H1 (cell line): ENCODE measurements around the gene GAMT. TPM values are rescaled to one million over a fixed set of nuclear protein-coding genes. Genes with fewer than 3 reads are reported as not detected.

Source experiments
- CTBP2 ChIP-seq: IDR thresholded peaks from 2 replicates; pipeline ENCODE4 v1.7.0; 2011; ENCODE audit warnings: borderline replicate concordance, mild to moderate bottlenecking, moderate library complexity, mixed read lengths, low read length; ENCODE audit not compliant: insufficient read depth, insufficient read length
- EGR1 ChIP-seq: IDR thresholded peaks from 2 replicates; pipeline ENCODE4 v1.6.1; 2011; ENCODE audit warnings: low read depth, low read length, borderline replicate concordance
- polyA plus RNA-seq, 7 experiments: library from polyadenylated mRNA; depleted of rRNA in 3 of 7; stranded (reverse) in 5 of 7; unstranded in 2 of 7; fragments of >200 nt in 5 of 7; fragments of 200-250 nt in 2 of 7; gene quantifications; 1 replicate in 5 of 7; 2 replicates in 1 of 7; 4 replicates in 1 of 7; pipeline versions ENCODE4 v1.2.1 to v1.2.3, GENCODE V29; 2011 to 2013; ENCODE audit warnings: missing spikeins in 2 of 7, mixed read lengths in 2 of 7
- total RNA-seq: library from RNA; stranded (reverse); fragmentation: NEBNext Ultra II Directional; extraction: Animal tissue kit (Norgen Biotek cat#: 25700); gene quantifications from 2 replicates; pipeline ENCODE4 v1.2.1, GENCODE V29; 2021

GAMT gene
- total and polyA plus RNA-seq, 2 of the 8 experiments (the other 6 are each of a cell fraction or from before 2014, with no cell fraction given), result 17.2 to 35.6 TPM

DNA sequence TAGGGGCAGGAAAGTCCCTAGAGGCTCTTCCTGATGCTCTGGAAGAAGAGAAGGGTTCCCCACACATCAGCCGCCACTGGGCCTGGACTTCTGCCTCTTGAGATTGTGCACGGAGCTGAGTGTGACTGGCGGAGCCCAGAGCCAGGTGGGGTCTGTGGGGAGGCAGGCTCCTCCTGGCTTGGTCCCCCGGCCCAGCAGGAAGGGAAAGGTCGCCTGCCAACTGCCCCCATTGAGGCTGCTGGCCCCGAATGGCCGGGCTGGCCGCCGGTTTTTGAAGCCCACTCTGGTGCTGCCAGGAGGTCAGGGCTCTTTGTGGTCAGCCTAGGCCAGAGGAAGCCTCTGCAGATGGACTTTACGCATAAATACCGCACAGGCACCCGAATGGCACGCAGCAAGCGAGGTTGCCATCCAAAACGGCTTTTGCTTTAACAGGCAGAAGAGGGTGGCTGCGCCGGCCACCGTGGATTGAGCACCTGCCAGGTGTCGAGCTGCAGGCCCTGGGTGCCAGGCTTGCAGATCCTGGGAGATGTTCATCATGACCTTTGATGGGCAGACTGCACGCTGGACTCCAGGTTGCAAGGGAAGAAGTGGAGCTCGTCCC is 11.1 kb upstream of the GAMT start (continued):
- no peak for TF ChIP-seq CTBP2
- no peak for TF ChIP-seq EGR1
- TF ChIP-seq, all 59 proteins: peak for 0
